RWPE1 (cell line): ENCODE data around the gene RUNX3.

Experiments used
- CTCF ChIA-PET: fragments of 350-600 bp; sonication (Branson Sonifier 250); formaldehyde crosslinking; extraction: SDS; loops from one replicate; lab custom pipeline; 2021; lab: Yijun Ruan, JAX
- POLR2A ChIA-PET: fragments of 400-600 bp; formaldehyde crosslinking; extraction: SDS; loops from one replicate; lab custom pipeline; 2020; ENCODE audit warnings: antibody characterized with exemption; ENCODE audit not compliant: low non-redundant PET; lab: Yijun Ruan, JAX
- DNase-seq: peaks from one replicate; pipeline ENCODE4 v3.0.0; 2012; ENCODE audit warnings: low spot score
- H3K27ac ChIP-seq: fragments of 450-650 bp; 2 replicates; pipeline ENCODE4 v1.5.1; 2017
- CTCF ChIP-seq: fragments of 450-650 bp; conservative IDR thresholded peaks from 2 replicates; pipeline ENCODE4 v1.5.1; 2017; ENCODE audit warnings: low read depth, mild to moderate bottlenecking

Gene RUNX3

GRCh38 chr1:24865587-24865986, 64.5 kb downstream of the RUNX3 start:
- ChIA-PET CTCF (interaction anchor here (1.1 kb wide), 1 partner anchor 48 kb away, joined by 3 read pairs; no protein-coding TSS in a partner anchor), POLR2A (no interaction called here)
- TF ChIP-seq CTCF, result no peak

GRCh38 chr1:24865168-24865567, 64.9 kb downstream of the RUNX3 start:
- POLR2A ChIA-PET, result no interaction called here
- DNase-seq, result no peak
- CTCF ChIA-PET, result interaction anchor here (1.1 kb wide), 1 partner anchor 48 kb away, joined by 3 read pairs; no protein-coding TSS in a partner anchor
- no peak for TF ChIP-seq CTCF
- H3K27ac ChIP-seq, result no peak overlapping the region

More at GRCh38 chr1:24865587-24865986, 64.5 kb downstream of the RUNX3 start:
- H3K27ac ChIP-seq, result no peak overlapping the region
- no peak for DNase-seq

GRCh38 chr1:24864370-24864777, 65.7 kb downstream of the RUNX3 start:
- TF ChIP-seq CTCF, result no peak
- CTCF ChIA-PET, result interaction anchor here (0.8 kb wide), 1 partner anchor 237 kb away, joined by 3 read pairs; no protein-coding TSS in a partner anchor
- H3K27ac ChIP-seq, result no peak overlapping the region
- POLR2A ChIA-PET, result no interaction called here
- DNase-seq, result no peak

- TF ChIP-seq CTCF, result no peak
- CTCF ChIA-PET, result interaction anchor here (0.6 kb wide), 1 partner anchor 271 kb away, joined by 4 read pairs; no protein-coding TSS in a partner anchor
- peak overlapping the region; percentile 14; the same call in 1 of the 2 replicates for H3K27ac ChIP-seq
- no peak for DNase-seq
- POLR2A ChIA-PET, result no interaction called here
Measured at GRCh38 chr1:24862775-24863483, 67.1 kb downstream of the RUNX3 start.

- no peak for DNase-seq
- CTCF ChIA-PET, result interaction anchor here (0.5 to 1.1 kb wide), 4 partner anchors 14 to 320 kb away, joined by 3 to 4 read pairs (median 4); no protein-coding TSS in a partner anchor
- no peak for TF ChIP-seq CTCF
- POLR2A ChIA-PET, result no interaction called here
- peak overlapping the region; percentile 14; the same call in 1 of the 2 replicates for H3K27ac ChIP-seq
Measured at GRCh38 chr1:24861821-24862727, 68.0 kb downstream of the RUNX3 start.

- ChIA-PET POLR2A (no interaction called here), CTCF (interaction anchor here (0.6 kb wide), 1 partner anchor 30 kb away, joined by 3 read pairs; no protein-coding TSS in a partner anchor)
Measured at GRCh38 chr1:24860841-24861240, 69.2 kb downstream of the RUNX3 start.

More at GRCh38 chr1:24860841-24861240, 69.2 kb downstream of the RUNX3 start:
- H3K27ac ChIP-seq, result no peak overlapping the region
- no peak for TF ChIP-seq CTCF
- DNase-seq, result no peak
